Measurements from ENCODE around the gene IGHMBP2.
"Not testable (repeated sequence)": the region's sequence is repeated elsewhere in the genome, so short reads cannot be mapped to it uniquely, and the experiment has no call there.

The IGHMBP2 gene

GRCh38 chr11:68872216-68873003 lies 31.3 kb upstream of the IGHMBP2 start:
- no peak for DNase-seq (ENCODE audit: extremely low spot score)
- no peak for TF ChIP-seq CTCF (IDR thresholded peaks at IDR 0.05; ENCODE audit: control extremely low read depth, extremely low read depth, low read depth, missing control alignments)
- ChIA-PET CTCF (no interaction called here), POLR2A (no interaction called here)

GRCh38 chr11:68878022-68878421 lies 25.7 kb upstream of the IGHMBP2 start:
- no peak for TF ChIP-seq CTCF (IDR thresholded peaks at IDR 0.05; ENCODE audit: control extremely low read depth, extremely low read depth, low read depth, missing control alignments)
- no peak for DNase-seq (ENCODE audit: extremely low spot score)
- ChIA-PET POLR2A (interaction anchor here (0.6 kb wide), 1 partner anchor 761 kb away, joined by 9 read pairs; no protein-coding TSS in a partner anchor), CTCF (interaction anchor here (1.1 to 1.2 kb wide), 2 partner anchors 12 to 27 kb away, joined by 3 read pairs; no protein-coding TSS in a partner anchor)

GRCh38 chr11:68880851-68881250 lies 22.8 kb upstream of the IGHMBP2 start:
- TF ChIP-seq CTCF (IDR thresholded peaks at IDR 0.05; ENCODE audit: control extremely low read depth, extremely low read depth, low read depth, missing control alignments) = no peak
- DNase-seq (ENCODE audit: extremely low spot score) = no peak
- ChIA-PET POLR2A (no interaction called here), CTCF (no interaction called here)

- ChIA-PET POLR2A (no interaction called here), CTCF (no interaction called here)
- DNase-seq (ENCODE audit: extremely low spot score) = no peak
Observed at GRCh38 chr11:68881320-68881719, 22.4 kb upstream of the IGHMBP2 start.

GRCh38 chr11:68882391-68882790 lies 21.3 kb upstream of the IGHMBP2 start:
- DNase-seq (ENCODE audit: extremely low spot score) = no peak
- POLR2A ChIA-PET = interaction anchor here (0.6 to 0.7 kb wide), 2 partner anchors 609 to 747 kb away, joined by 3 to 4 read pairs; no protein-coding TSS in a partner anchor
- CTCF ChIA-PET = no interaction called here
- TF ChIP-seq CTCF (IDR thresholded peaks at IDR 0.05; ENCODE audit: control extremely low read depth, extremely low read depth, low read depth, missing control alignments) = no peak

More at GRCh38 chr11:68881320-68881719, 22.4 kb upstream of the IGHMBP2 start:
- no peak for TF ChIP-seq CTCF (IDR thresholded peaks at IDR 0.05; ENCODE audit: control extremely low read depth, extremely low read depth, low read depth, missing control alignments)

- DNase-seq (ENCODE audit: extremely low spot score); CTCF ChIA-PET; POLR2A ChIA-PET: not testable (repeated sequence)
Observed at GRCh38 chr11:68884827-68885226, 18.9 kb upstream of the IGHMBP2 start.

- ChIA-PET POLR2A (no interaction called here), CTCF (interaction anchor here (0.9 to 1.7 kb wide), 6 partner anchors 9 to 200 kb away, joined by 3 to 4 read pairs (median 4); no protein-coding TSS in a partner anchor)
- DNase-seq (ENCODE audit: extremely low spot score) = no peak
- TF ChIP-seq CTCF (IDR thresholded peaks at IDR 0.05; ENCODE audit: control extremely low read depth, extremely low read depth, low read depth, missing control alignments) = no peak
Observed at GRCh38 chr11:68889948-68890446, 13.7 kb upstream of the IGHMBP2 start.

All from GM10248 (cell line).